HEK293 (cell line): ENCODE results near the gene TRMT61A.
A peak's percentile ranks its signal among the peaks of the same experiment; 100 is the strongest.

Experiments
- GLIS1 ChIP-seq: fragments of 450-650 bp; formaldehyde crosslinking; IDR thresholded peaks from 2 replicates; pipeline ENCODE4 v1.5.1; 2016; ENCODE audit warnings: missing biosample characterization, missing genetic modification characterization
- HOXA7 ChIP-seq: sonication (generic); formaldehyde crosslinking; IDR thresholded peaks from 2 replicates; pipeline ENCODE4 v1.8.1; 2022; ENCODE audit warnings: missing genetic modification reagents, borderline replicate concordance
- KLF8 ChIP-seq: fragments of 450-650 bp; formaldehyde crosslinking; IDR thresholded peaks from 2 replicates; pipeline ENCODE4 v1.5.1; 2016; ENCODE audit warnings: missing biosample characterization, missing genetic modification characterization
- SCRT1 ChIP-seq: fragments of 450-650 bp; formaldehyde crosslinking; IDR thresholded peaks from 2 replicates; pipeline ENCODE4 v1.5.1; 2016; ENCODE audit warnings: missing biosample characterization, missing genetic modification characterization, borderline replicate concordance
- ZFP41 ChIP-seq: fragments of 450-650 bp; formaldehyde crosslinking; IDR thresholded peaks from 2 replicates; pipeline ENCODE4 v1.5.1; 2016; ENCODE audit warnings: missing biosample characterization, missing genetic modification characterization, borderline replicate concordance
- ZNF132 ChIP-seq: fragments of 450-650 bp; formaldehyde crosslinking; IDR thresholded peaks from 2 replicates; pipeline ENCODE4 v1.5.1; 2017; ENCODE audit warnings: missing biosample characterization, missing genetic modification characterization, borderline replicate concordance
- ZNF221 ChIP-seq: fragments of 450-650 bp; formaldehyde crosslinking; IDR thresholded peaks from 2 replicates; pipeline ENCODE4 v1.5.1; 2017; ENCODE audit warnings: missing biosample characterization, missing genetic modification characterization, borderline replicate concordance
- ZNF426 ChIP-seq: fragments of 450-650 bp; formaldehyde crosslinking; IDR thresholded peaks from 2 replicates; pipeline ENCODE4 v1.5.1; 2017; ENCODE audit warnings: missing biosample characterization, missing genetic modification characterization, mild to moderate bottlenecking, inconsistent platforms, moderate library complexity
- ZNF473 ChIP-seq: fragments of 450-650 bp; formaldehyde crosslinking; IDR thresholded peaks from 2 replicates; pipeline ENCODE4 v1.5.1; 2017; ENCODE audit warnings: missing biosample characterization, missing genetic modification characterization
- ZNF510 ChIP-seq: fragments of 450-650 bp; formaldehyde crosslinking; IDR thresholded peaks from 2 replicates; pipeline ENCODE4 v1.5.1; 2018; ENCODE audit warnings: mild to moderate bottlenecking, missing genetic modification characterization, missing biosample characterization; ENCODE audit not compliant: insufficient replicate concordance
- ZNF529 ChIP-seq: fragments of 450-650 bp; formaldehyde crosslinking; IDR thresholded peaks from 2 replicates; pipeline ENCODE4 v1.5.1; 2017; ENCODE audit warnings: missing genetic modification characterization, missing biosample characterization; ENCODE audit not compliant: insufficient replicate concordance
- ZNF660 ChIP-seq: fragments of 450-650 bp; IDR thresholded peaks from 2 replicates; pipeline ENCODE4 v1.5.1; 2018; ENCODE audit warnings: missing biosample characterization, mild to moderate bottlenecking, missing genetic modification characterization
- ZNF664 ChIP-seq: fragments of 450-650 bp; formaldehyde crosslinking; IDR thresholded peaks from 2 replicates; pipeline ENCODE4 v1.5.1; 2016; ENCODE audit warnings: missing biosample characterization, missing genetic modification characterization
- ZNF791 ChIP-seq: fragments of 450-650 bp; formaldehyde crosslinking; IDR thresholded peaks from 2 replicates; pipeline ENCODE4 v1.5.1; 2016; ENCODE audit warnings: missing biosample characterization, missing genetic modification characterization
- ZNF830 ChIP-seq: fragments of 450-650 bp; IDR thresholded peaks from 2 replicates; pipeline ENCODE4 v1.5.0; 2018; ENCODE audit warnings: missing biosample characterization, missing genetic modification characterization, low read depth, mild to moderate bottlenecking, moderate library complexity
- ZSCAN30 ChIP-seq: fragments of 450-650 bp; IDR thresholded peaks from 2 replicates; pipeline ENCODE4 v1.5.1; 2018; ENCODE audit warnings: missing biosample characterization, mild to moderate bottlenecking, missing genetic modification characterization, moderate library complexity
- TF ChIP-seq, protein P1 (sequence below): fragments of 450-650 bp; formaldehyde crosslinking; IDR thresholded peaks from 2 replicates; pipeline ENCODE4 v1.5.1; 2016; ENCODE audit warnings: missing biosample characterization, missing genetic modification characterization
- TF ChIP-seq, protein P2 (sequence below): fragments of 450-650 bp; formaldehyde crosslinking; IDR thresholded peaks from 2 replicates; pipeline ENCODE4 v1.5.1; 2016; ENCODE audit warnings: missing biosample characterization, missing genetic modification characterization
- TF ChIP-seq, protein P3 (sequence below): fragments of 450-650 bp; formaldehyde crosslinking; IDR thresholded peaks from 2 replicates; pipeline ENCODE4 v1.5.1; 2016; ENCODE audit warnings: missing biosample characterization, missing genetic modification characterization
- TF ChIP-seq, protein P4 (sequence below): fragments of 450-650 bp; formaldehyde crosslinking; IDR thresholded peaks from 2 replicates; pipeline ENCODE4 v1.5.1; 2016; ENCODE audit warnings: missing biosample characterization, missing genetic modification characterization
- TF ChIP-seq, protein P5 (sequence below): fragments of 450-650 bp; formaldehyde crosslinking; IDR thresholded peaks from 2 replicates; pipeline ENCODE4 v1.5.1; 2016; ENCODE audit warnings: missing biosample characterization, missing genetic modification characterization

The TRMT61A gene

DNA sequence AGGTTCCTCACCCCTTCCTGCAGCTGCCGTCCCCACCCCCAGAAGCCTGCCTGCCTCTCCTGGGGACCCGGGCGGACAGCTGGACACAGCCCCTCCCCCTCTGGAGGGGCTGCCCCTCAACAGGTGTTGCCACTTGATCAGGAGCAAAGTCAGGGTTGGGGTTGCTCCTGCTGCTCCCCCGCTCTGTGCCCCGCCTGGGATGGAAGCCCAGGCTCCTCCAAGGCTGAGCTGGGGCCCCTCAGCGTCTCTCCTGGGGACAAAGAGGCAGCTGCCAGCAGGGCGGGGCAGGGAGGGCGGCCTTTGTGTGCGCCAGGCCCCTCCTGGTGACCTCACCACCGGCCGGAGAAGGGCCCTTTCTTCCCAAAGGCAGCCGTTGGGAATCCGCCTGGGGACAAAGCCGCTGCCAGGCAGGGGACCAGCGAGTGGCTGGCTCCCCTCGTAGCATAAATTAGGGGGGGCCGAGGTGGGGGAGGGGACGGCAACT is 13.7 kb downstream of the TRMT61A start (continued):
- TF ChIP-seq, protein P1, sequence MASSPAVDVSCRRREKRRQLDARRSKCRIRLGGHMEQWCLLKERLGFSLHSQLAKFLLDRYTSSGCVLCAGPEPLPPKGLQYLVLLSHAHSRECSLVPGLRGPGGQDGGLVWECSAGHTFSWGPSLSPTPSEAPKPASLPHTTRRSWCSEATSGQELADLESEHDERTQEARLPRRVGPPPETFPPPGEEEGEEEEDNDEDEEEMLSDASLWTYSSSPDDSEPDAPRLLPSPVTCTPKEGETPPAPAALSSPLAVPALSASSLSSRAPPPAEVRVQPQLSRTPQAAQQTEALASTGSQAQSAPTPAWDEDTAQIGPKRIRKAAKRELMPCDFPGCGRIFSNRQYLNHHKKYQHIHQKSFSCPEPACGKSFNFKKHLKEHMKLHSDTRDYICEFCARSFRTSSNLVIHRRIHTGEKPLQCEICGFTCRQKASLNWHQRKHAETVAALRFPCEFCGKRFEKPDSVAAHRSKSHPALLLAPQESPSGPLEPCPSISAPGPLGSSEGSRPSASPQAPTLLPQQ = no peak
- TF ChIP-seq ZFP41 (tag by site-specific recombination) (no peak), ZNF791 (tag by site-specific recombination) (no peak), SCRT1 (tag by site-specific recombination) (peak; percentile 84), HOXA7 (CRISPR knock-in tag) (no peak), ZNF529 (tag by site-specific recombination) (no peak), ZSCAN30 (tag by site-specific recombination) (no peak), ZNF426 (tag by site-specific recombination) (no peak), ZNF473 (tag by site-specific recombination) (no peak), ZNF510 (tag by site-specific recombination) (no peak), ZNF664 (tag by site-specific recombination) (no peak), ZNF132 (tag by site-specific recombination) (no peak), ZNF830 (tag by site-specific recombination) (no peak), ZNF221 (tag by site-specific recombination) (no peak), ZNF660 (tag by site-specific recombination) (no peak), GLIS1 (tag by site-specific recombination) (peak; percentile 75), KLF8 (tag by site-specific recombination) (no peak)
- TF ChIP-seq, protein P2, sequence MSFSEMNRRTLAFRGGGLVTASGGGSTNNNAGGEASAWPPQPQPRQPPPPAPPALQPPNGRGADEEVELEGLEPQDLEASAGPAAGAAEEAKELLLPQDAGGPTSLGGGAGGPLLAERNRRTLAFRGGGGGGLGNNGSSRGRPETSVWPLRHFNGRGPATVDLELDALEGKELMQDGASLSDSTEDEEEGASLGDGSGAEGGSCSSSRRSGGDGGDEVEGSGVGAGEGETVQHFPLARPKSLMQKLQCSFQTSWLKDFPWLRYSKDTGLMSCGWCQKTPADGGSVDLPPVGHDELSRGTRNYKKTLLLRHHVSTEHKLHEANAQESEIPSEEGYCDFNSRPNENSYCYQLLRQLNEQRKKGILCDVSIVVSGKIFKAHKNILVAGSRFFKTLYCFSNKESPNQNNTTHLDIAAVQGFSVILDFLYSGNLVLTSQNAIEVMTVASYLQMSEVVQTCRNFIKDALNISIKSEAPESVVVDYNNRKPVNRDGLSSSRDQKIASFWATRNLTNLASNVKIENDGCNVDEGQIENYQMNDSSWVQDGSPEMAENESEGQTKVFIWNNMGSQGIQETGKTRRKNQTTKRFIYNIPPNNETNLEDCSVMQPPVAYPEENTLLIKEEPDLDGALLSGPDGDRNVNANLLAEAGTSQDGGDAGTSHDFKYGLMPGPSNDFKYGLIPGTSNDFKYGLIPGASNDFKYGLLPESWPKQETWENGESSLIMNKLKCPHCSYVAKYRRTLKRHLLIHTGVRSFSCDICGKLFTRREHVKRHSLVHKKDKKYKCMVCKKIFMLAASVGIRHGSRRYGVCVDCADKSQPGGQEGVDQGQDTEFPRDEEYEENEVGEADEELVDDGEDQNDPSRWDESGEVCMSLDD (tag by site-specific recombination) = 0 out of 2 replicates have a peak, but pooled peaks have one; percentile 17
- TF ChIP-seq, protein P3, sequence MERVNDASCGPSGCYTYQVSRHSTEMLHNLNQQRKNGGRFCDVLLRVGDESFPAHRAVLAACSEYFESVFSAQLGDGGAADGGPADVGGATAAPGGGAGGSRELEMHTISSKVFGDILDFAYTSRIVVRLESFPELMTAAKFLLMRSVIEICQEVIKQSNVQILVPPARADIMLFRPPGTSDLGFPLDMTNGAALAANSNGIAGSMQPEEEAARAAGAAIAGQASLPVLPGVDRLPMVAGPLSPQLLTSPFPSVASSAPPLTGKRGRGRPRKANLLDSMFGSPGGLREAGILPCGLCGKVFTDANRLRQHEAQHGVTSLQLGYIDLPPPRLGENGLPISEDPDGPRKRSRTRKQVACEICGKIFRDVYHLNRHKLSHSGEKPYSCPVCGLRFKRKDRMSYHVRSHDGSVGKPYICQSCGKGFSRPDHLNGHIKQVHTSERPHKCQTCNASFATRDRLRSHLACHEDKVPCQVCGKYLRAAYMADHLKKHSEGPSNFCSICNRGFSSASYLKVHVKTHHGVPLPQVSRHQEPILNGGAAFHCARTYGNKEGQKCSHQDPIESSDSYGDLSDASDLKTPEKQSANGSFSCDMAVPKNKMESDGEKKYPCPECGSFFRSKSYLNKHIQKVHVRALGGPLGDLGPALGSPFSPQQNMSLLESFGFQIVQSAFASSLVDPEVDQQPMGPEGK (tag by site-specific recombination) = peak; percentile 54
- TF ChIP-seq, protein P4, sequence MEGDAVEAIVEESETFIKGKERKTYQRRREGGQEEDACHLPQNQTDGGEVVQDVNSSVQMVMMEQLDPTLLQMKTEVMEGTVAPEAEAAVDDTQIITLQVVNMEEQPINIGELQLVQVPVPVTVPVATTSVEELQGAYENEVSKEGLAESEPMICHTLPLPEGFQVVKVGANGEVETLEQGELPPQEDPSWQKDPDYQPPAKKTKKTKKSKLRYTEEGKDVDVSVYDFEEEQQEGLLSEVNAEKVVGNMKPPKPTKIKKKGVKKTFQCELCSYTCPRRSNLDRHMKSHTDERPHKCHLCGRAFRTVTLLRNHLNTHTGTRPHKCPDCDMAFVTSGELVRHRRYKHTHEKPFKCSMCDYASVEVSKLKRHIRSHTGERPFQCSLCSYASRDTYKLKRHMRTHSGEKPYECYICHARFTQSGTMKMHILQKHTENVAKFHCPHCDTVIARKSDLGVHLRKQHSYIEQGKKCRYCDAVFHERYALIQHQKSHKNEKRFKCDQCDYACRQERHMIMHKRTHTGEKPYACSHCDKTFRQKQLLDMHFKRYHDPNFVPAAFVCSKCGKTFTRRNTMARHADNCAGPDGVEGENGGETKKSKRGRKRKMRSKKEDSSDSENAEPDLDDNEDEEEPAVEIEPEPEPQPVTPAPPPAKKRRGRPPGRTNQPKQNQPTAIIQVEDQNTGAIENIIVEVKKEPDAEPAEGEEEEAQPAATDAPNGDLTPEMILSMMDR = no peak
- TF ChIP-seq, protein P5, sequence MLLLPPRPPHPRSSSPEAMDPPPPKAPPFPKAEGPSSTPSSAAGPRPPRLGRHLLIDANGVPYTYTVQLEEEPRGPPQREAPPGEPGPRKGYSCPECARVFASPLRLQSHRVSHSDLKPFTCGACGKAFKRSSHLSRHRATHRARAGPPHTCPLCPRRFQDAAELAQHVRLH = no peak
